C4-2B (cell line): ENCODE results near the gene APOBEC3H.

ENCODE experiments used
- CTCF ChIP-seq: fragments of 450-650 bp; conservative IDR thresholded peaks from 2 replicates; pipeline ENCODE4 v1.5.1; 2017; ENCODE audit warnings: mild to moderate bottlenecking
- ZFX ChIP-seq: fragments of 450-650 bp; IDR thresholded peaks from 2 replicates; pipeline ENCODE4 v1.6.1; 2017

- TF ChIP-seq CTCF (no peak), ZFX (no peak)
These were observed 31.5 kb downstream of the APOBEC3H start for GRCh38 chr22:39128508-39128907.
